OCI-LY7 (cell line): ENCODE results near the gene DGKH.

Experiments used
- EZH2phosphoT487 ChIP-seq: fragments of 200-600 bp; sonication (generic); IDR thresholded peaks from 2 replicates; pipeline ENCODE4 v1.6.1; 2018; ENCODE audit warnings: low read depth, borderline replicate concordance, mild to moderate bottlenecking, mixed run types, antibody characterized with exemption, low read length, moderate library complexity, mixed read lengths
- TF ChIP-seq, protein P1 (sequence below): fragments of 200-600 bp; sonication (generic); conservative IDR thresholded peaks from 2 replicates; pipeline ENCODE4 v1.5.1; 2014; ENCODE audit warnings: mild to moderate bottlenecking, antibody characterized with exemption, low read length, moderate library complexity, mixed read lengths

DNA sequence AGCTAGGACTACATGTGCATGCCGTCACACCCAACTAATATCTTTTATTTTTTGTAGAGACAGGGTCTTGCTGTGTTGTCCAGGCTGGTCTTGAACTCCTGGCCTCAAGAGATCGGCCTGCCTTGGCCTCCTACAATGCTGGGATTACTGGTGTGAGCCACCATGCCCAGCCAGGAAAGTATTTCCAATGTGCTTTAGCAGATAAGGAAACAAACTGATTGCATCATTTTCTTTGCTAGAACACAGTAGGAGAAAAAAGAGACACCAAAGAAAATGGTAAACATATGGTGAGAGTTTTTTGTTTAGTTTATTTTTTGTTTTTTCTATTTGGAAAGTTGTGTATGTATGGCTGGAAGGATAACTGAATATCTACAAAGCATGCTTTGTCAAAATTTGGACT is 176.6 kb downstream of the DGKH start:
- TF ChIP-seq, protein P1, sequence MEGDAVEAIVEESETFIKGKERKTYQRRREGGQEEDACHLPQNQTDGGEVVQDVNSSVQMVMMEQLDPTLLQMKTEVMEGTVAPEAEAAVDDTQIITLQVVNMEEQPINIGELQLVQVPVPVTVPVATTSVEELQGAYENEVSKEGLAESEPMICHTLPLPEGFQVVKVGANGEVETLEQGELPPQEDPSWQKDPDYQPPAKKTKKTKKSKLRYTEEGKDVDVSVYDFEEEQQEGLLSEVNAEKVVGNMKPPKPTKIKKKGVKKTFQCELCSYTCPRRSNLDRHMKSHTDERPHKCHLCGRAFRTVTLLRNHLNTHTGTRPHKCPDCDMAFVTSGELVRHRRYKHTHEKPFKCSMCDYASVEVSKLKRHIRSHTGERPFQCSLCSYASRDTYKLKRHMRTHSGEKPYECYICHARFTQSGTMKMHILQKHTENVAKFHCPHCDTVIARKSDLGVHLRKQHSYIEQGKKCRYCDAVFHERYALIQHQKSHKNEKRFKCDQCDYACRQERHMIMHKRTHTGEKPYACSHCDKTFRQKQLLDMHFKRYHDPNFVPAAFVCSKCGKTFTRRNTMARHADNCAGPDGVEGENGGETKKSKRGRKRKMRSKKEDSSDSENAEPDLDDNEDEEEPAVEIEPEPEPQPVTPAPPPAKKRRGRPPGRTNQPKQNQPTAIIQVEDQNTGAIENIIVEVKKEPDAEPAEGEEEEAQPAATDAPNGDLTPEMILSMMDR, result no peak
- no peak for TF ChIP-seq EZH2phosphoT487
